HAP-1 (cell line): ENCODE results near the gene SARS2.
A peak's percentile ranks its signal among the peaks of the same experiment; 100 is the strongest.
"Not testable (repeated sequence)": the region's sequence is repeated elsewhere in the genome, so short reads cannot be mapped to it uniquely, and the experiment has no call there.

ENCODE experiments used
- DNase-seq, 2 experiments: peaks; one replicate each; pipeline ENCODE4 v3.0.0-alpha.2; 2016 to 2020; ENCODE audit warnings: low spot score in 2 of 2
- H3K27me3 ChIP-seq: fragments of 250-450 bp; sonication (Bioruptor Pico); 2 replicates; pipeline ENCODE4 v1.5.1; 2020; ENCODE audit warnings: low read depth, mild to moderate bottlenecking, moderate library complexity
- H3K36me3 ChIP-seq: fragments of 250-450 bp; sonication (Bioruptor Pico); replicated peaks from 2 replicates; pipeline ENCODE4 v1.5.1; 2020; ENCODE audit warnings: mild to moderate bottlenecking
- H3K4me1 ChIP-seq: fragments of 250-450 bp; sonication (Bioruptor Pico); 2 replicates; pipeline ENCODE4 v1.5.1; 2020; ENCODE audit warnings: mild to moderate bottlenecking
- H3K4me3 ChIP-seq: fragments of 250-450 bp; sonication (Bioruptor Pico); 2 replicates; pipeline ENCODE4 v1.5.1; 2020; ENCODE audit warnings: mild to moderate bottlenecking, moderate library complexity
- H3K9me3 ChIP-seq: fragments of 250-450 bp; sonication (Bioruptor Pico); 2 replicates; pipeline ENCODE4 v1.5.1; 2020; ENCODE audit warnings: mild to moderate bottlenecking, moderate library complexity
- in situ Hi-C: fragments of 300-500 bp; cut with MboI; formaldehyde crosslinking; loops from 3 replicates; pipeline ENCODE4 v1.14.3; 2020; ENCODE audit warnings: low sequenced_read_pairs, inconsistent platforms, mixed read lengths

SARS2 gene

DNA sequence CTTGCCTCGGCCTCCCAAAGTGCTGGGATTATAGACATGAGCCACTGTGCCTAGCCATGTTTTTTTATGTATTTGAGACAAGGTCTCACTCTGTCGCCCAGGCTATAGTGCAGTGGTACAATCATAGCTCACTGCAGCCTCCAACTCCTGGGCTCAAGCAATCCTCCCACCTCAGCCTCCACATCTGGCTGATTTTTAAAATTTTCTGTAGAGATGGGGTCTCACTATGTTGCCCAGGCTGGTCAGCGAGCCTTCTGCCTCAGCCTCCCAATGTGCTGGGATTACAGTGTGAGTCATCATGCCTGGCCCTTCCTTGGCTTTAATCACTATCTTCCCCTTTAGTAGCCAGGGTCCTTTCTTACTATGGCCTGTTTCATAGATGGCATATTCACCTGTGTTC lies 45.9 kb downstream of the SARS2 start:
- H3K36me3 ChIP-seq, in situ Hi-C loops, H3K9me3 ChIP-seq, H3K27me3 ChIP-seq, DNase-seq, H3K4me3 ChIP-seq, H3K4me1 ChIP-seq: not testable (repeated sequence)

DNA sequence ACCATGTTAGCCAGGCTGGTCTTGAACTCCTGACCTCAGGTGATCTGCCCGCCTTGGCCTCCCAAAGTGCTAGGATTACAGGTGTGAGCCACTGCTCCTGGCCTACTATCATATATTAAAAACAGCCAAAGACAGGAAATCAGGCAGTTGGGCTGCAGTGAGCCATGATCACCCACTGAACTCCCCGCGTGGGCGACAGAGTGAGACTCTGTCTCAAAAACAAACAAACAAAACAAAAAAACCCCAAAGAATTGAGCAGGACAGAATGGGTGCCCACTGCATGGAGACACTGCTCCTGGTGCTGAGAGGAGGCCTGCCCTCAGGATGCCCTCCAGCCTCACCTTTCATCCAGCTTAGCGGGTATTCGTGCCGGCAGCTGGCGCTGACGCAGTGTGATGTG lies 47.3 kb downstream of the SARS2 start:
- in situ Hi-C loops: no loop called here
- no peaks in the 10 kb centered on the region for H3K9me3 ChIP-seq
- no peaks in the 10 kb centered on the region; the same call in 1 of the 2 replicates for H3K36me3 ChIP-seq
- DNase-seq: no peak
- H3K4me1 ChIP-seq: no peaks in the 10 kb centered on the region
- no peaks in the 10 kb centered on the region for H3K27me3 ChIP-seq
- no peak overlapping the region for H3K4me3 ChIP-seq

DNA sequence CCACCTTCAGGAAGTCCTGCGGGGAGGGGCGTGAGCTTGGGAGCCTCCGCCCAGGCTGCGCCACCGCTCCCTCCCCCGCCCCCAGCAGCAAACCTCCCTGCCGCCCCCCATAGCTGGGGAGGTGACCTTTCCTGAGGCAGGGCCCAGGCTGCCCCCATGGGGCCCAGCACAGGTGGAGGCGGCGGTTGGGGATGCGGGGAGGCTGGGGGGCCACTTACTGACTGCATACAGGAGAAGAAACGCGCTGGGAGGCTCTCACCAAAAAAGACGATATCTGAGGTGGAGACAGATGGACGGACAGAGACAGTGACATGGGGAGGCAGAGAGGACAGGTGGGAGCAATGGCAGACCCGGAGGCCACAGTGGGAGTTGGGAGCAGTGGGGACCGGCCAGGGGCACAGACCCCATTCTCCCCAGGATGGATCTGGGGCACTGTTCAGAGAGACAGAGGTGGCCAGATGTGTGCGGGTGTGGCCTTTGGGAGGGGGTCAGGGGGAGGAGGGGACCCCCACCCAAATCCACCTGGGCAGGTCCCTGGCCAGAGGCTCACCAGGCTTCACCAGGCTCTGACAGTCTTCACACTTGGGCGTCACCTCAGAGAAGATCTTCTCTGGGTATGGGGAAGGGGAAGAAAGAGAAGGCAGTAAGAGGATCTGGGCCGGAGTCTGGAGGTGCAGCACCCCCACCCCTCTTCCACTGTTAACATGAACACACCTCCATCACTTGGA lies 49.5 kb downstream of the SARS2 start:
- Histone ChIP-seq H3K9me3 (no peaks in the 10 kb centered on the region), H3K36me3 (no peaks in the 10 kb centered on the region), H3K27me3 (no peaks in the 10 kb centered on the region), H3K4me3 (no peak overlapping the region), H3K4me1 (no peaks in the 10 kb centered on the region)
- in situ Hi-C loops: no loop called here
- no peak for DNase-seq

DNA sequence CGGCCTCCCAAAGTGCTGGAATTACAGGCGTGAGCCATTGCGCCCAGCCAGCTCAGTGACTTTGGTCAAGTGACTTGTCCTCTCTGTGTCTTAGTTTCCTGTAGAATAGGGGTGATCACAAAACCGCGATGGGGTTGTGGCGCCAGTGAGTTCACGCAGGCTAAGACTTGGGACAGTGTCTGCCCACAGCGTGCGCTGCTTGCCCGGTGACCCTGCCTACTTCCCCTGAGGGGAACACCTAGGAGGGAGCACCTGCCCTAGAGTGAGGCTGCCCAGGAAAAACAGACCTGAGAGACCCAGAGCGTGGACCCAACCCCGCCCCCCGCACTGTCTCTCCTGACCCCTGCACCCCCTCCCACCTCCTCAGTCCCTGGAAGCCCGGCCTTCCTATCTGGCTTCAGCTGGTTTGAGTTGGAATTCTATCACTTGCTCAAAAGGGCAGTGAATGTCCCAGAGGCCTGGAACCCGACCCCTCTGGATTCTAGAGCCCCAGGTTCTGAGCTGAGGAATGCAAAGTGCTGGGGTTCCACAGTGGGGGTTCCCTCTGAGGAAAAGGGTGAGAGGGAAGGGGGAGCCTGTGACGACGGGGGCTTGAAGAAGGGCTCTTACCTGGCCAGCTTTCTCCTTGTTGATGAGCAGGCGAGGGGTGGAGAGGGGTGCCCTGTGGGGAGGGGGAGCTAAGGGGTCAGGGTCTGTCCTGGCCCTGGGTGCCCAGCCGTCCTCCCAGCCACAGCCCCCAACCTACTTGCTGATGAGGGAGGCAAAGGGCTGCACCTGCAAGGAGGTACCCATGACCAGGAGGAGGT lies 50.3 kb downstream of the SARS2 start:
- Histone ChIP-seq H3K9me3 (no peaks in the 10 kb centered on the region), H3K4me1 (no peaks in the 10 kb centered on the region), H3K27me3 (no peaks in the 10 kb centered on the region), H3K36me3 (no peaks in the 10 kb centered on the region), H3K4me3 (no peak overlapping the region)
- no peak for DNase-seq
- in situ Hi-C loops: no loop called here

DNA sequence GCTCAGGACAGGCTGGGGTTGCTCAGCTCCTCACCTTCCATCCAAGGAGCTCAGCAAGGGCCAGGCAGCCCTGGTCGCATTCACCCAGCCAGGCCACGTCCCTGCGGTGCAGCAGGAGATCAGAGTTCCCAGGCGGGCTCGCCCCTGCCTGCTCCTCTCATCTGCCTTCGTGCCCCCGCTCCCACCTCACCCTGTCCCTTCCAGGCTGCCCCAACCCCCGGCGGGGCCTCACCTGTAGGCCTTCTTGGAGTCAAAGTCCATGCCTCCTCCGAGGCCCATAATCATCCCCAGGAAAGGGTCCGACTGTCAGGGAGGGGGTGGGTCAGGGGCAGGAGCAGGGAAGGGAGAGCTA lies 51.2 kb downstream of the SARS2 start:
- Histone ChIP-seq H3K9me3 (no peaks in the 10 kb centered on the region), H3K27me3 (no peaks in the 10 kb centered on the region), H3K4me3 (no peak overlapping the region), H3K4me1 (no peaks in the 10 kb centered on the region), H3K36me3 (no peaks in the 10 kb centered on the region)
- DNase-seq: no peak
- in situ Hi-C loops: no loop called here

DNA sequence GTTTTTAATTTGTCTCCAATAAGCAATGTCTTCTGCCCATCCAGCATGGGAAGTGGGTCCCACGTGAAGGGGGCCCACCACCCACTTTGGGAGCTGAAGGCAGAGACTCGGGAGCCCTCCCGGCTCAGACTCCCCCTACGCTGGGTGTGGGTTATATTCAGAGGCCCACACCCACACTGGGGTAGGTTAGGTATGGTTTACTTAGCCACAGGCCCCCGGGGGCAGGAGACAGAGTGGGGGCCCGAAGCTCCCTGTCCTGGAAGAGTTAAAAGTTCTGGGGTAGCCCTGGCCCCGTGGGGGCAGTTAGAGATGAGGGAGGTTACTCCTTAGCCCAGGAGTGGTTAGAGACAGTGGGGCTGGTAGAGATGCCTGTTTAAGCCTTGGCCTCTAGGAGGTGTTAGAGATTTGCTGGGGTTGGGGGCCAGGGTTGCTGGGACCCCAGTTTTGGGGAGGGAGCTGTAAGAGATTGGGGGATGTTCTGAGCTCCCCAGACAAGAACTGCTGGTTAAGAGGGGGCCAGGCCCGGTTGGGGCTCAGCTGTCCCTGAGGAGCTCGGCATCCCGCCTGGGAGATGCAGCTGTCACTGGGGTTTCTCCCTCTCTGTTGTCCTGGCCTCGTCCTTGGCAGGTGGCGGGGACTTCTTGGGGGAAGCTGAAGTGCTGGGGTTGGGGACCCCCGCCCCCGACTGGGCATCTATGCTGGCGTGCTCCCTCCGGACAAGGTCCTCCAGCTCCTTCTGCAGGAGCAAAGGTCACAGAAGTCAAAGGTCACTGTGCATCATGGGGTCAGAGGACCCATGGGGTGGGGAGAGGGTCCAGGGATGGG lies 51.8 kb downstream of the SARS2 start:
- Histone ChIP-seq H3K27me3 (no peaks in the 10 kb centered on the region), H3K4me3 (no peak overlapping the region), H3K4me1 (no peaks in the 10 kb centered on the region)

DNA sequence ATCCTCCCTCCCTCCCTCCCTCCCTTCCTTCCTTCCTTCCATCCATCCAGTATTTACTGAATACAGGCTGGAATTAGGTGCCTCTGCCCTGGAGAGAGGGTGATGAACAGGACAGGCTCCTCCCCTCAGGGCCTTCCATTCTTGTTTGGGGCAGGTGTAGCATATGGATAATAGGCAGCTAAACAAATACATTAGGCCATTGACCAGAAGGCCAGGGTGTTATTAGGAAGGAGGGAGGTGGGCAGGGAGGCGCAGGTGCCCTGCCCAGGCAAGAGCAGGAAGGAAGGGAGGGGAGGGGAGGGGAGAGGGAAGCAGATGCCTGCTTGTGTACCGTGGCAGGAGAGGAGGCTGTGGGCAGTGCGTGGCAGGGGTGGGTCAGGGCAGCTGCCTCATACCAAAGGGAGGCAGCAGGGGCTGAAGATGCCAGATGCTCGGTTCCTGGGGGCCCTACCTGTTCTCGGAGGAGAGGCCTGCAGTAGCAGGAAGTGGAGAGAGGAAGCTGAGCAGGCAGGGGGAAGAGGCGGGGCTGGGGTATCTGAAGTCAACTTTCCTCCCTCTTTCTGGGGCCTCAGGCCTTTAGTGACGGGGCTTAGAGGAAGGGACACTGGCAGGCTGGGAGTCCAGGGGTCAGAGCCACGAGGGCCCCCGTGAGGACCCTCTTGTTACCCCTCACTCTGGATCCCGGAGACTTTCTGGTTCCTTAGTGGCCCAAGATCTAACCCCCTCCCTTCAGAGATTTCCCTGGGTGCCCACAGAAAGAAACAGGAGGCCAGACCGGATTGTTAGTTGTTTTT lies 52.6 kb downstream of the SARS2 start, which contains the start of gene RINL:
TSS of gene RINL (minus strand) at position 495 of the 794 bp plus-strand sequence. CDS start 1,533 bp downstream, outside the sequence.
- Histone ChIP-seq H3K9me3 (no peaks in the 10 kb centered on the region), H3K36me3 (no peaks in the 10 kb centered on the region), H3K4me3 (no peak within 1 kb of the TSS), H3K27me3 (no peaks in the 10 kb centered on the region), H3K4me1 (no peaks in the 10 kb centered on the region)
- DNase-seq: no peak
- in situ Hi-C loops: no loop called here

More for the DNA sequence above, 51.8 kb downstream of the SARS2 start:
- H3K9me3 ChIP-seq: no peaks in the 10 kb centered on the region
- no peaks in the 10 kb centered on the region for H3K36me3 ChIP-seq
- no peak for DNase-seq
- in situ Hi-C loops: no loop called here

DNA sequence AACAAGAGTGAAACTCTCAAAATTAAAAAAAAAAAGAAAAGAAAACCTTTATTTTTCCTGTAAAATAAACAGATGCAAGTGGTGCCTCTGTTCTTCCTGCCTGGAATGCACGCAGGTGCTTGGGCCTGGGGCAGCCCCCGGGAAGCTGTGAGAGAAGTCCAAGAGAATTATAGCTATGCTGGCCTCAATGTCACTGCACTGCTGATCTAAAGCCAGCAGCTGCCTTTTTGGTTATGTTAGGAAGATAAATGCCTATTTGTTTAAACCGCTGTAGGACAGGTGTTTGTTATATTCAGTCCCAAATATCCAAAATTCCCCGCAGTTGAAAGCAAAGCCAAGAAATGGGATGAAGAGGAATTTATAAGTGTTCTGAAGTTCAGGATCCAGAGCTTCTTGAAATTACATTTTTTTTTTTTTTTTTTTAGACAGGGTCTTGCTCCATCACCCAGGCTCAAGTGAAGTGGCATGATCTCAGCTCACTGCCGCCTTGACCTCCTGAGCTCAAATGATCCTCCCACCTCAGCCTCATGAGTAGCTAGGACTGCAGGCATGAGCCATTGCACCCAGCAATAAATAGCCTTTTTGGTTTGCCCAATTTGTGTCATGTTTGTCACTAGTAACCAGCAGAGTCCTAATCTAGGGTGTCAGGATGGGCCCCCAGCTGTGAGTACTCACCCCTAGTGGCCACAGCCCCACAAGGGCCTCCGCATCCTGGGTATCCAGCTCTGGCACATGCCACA lies 54.7 kb downstream of the SARS2 start:
- no peaks in the 10 kb centered on the region for H3K36me3 ChIP-seq
- in situ Hi-C loops: no loop called here
- H3K4me3 ChIP-seq: no peak overlapping the region
- H3K27me3 ChIP-seq: no peaks in the 10 kb centered on the region
- DNase-seq: no peak
- no peaks in the 10 kb centered on the region for H3K4me1 ChIP-seq
- H3K9me3 ChIP-seq: no peaks in the 10 kb centered on the region

DNA sequence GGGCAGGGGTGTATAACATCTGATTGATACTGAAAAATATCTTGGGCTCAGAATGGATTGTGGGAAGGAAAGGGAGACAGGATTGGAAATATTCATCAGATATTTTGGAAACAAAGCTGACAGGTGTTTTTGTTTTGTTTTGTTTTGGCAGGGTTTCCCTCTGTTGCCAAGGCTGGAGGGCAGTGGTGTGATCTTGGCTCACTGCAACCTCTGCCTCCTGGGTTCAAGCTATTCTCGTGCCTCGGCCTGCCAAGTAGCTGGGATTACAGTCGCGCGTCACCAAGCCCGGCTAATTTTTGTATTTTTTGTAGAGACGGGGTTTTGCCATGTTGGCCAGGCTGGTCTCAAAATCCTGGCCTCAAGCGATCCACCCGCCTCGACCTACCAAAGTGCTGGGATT lies 57.2 kb downstream of the SARS2 start:
- peaks cover 11% of the 10 kb centered on the region for H3K4me1 ChIP-seq
- H3K4me3 ChIP-seq, H3K36me3 ChIP-seq, DNase-seq, H3K9me3 ChIP-seq, in situ Hi-C loops, H3K27me3 ChIP-seq: not testable (repeated sequence)

DNA sequence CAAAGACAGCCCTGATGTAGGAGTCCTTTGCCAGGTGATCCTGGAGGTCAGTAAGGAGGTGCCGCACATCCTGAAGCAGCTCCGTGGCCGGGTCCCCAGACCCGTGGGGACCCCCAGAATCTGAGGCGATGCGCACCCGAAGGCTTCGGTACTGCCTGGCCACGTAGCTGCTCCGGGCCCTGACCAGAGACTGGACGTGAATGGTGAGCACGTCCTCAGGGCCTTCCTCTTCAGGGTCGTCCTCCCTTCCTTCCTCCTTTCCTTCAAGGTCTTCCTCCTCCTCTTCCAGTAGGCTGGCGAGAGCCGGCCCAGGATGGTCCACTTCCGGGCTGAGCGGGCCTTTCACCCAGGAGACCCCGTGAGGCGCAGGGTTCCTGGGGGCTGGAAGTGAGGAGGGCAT lies 60.0 kb downstream of the SARS2 start:
- H3K4me1 ChIP-seq: peaks cover 11% of the 10 kb centered on the region
- in situ Hi-C loops: no loop called here
- no peaks in the 10 kb centered on the region; the same call in 1 of the 2 replicates for H3K36me3 ChIP-seq
- no peak overlapping the region; the same call in 1 of the 2 replicates for H3K4me3 ChIP-seq
- DNase-seq: no peak
- no peaks in the 10 kb centered on the region for H3K27me3 ChIP-seq
- H3K9me3 ChIP-seq: no peaks in the 10 kb centered on the region

DNA sequence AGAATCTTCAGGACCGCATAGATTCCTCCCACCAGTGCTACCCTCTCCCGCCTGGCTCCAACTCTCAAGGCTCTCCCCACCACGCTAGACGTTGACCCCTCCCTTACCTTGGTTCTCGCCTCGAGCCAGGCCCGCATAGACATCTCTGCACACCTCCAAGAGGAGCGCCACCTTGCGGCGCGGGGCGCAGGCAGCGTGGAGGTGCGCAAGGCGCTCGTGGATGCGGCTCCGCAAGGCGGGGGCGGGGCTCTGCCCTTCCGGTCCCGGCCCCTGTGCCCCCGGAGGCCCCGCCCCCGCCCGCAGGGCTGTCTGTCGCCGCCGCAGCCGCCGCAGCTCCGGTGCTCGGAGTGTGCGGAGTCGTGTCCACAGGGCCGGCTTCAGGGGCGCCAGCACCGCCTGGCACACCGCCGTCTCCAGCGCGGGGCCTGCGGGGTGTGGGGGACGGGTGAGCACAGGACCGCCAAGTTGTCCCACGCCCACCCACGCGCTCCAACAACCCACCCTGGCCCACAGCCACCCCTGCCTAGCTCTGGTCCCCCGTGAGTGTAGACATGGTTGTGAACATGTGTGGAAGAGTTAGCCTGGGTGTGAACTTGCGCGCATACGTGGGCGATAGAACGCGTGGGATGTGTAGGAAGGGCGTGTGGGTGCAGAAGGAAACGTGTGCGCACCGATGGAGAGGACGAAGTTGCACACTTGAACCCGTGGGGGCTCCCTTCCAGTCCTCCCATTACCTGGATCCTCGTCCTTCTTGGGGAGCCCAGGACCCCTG lies 60.5 kb downstream of the SARS2 start:
- H3K4me3 ChIP-seq: peak overlapping the region; percentile 33
- H3K27me3 ChIP-seq: no peaks in the 10 kb centered on the region
- H3K4me1 ChIP-seq: peaks cover 11% of the 10 kb centered on the region
- peak; percentile 80 to 96 for DNase-seq
- no peaks in the 10 kb centered on the region; the same call in 1 of the 2 replicates for H3K36me3 ChIP-seq
- in situ Hi-C loops: no loop called here
- H3K9me3 ChIP-seq: no peaks in the 10 kb centered on the region

DNA sequence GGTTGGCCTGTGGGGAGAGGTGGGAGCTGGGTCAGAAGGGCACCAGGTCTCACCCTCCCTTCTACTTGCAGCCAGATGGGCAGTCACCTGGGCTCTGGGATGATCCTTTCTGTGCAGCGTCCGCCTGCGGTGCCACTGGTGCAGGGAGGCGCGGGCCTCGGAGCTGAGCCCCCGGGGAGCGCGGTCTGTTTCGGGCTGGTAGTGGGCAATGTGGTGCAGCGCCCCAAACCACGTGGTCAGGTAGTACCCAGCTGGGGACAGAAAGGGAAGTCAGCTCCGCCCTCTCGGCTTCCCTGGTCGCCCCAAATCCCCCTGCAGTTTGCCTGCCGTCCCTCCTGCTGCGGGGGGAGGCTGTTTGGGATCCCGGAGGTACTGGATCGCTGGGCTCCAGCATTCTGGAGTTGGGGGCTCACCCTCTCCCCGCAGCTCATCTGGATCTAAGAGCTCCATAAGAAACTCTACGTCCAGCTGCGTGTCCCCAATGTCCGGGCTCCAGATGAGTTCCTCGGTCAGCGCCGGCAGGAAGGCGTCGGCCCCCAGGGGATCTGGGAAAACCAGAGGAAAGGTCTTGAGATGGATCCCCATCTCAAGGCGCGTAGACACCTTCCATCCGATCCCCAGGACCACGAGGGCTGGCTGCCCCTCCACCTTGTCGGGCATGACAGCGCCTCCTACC lies 61.3 kb downstream of the SARS2 start:
- DNase-seq: no peak
- H3K27me3 ChIP-seq: no peaks in the 10 kb centered on the region
- no peaks in the 10 kb centered on the region for H3K9me3 ChIP-seq
- peaks cover 11% of the 10 kb centered on the region for H3K4me1 ChIP-seq
- in situ Hi-C loops: no loop called here
- peak overlapping the region; percentile 33 for H3K4me3 ChIP-seq
- H3K36me3 ChIP-seq: no peaks in the 10 kb centered on the region; the same call in 1 of the 2 replicates
